IMR-90 (cell line): ENCODE measurements around the gene SLC35A4. TPM values are rescaled to one million over a fixed set of nuclear protein-coding genes. Genes with fewer than 3 reads are reported as not detected.
A peak's percentile ranks its signal among the peaks of the same experiment; 100 is the strongest.

Experiments
- ATAC-seq: fragments of 200-7000 bp; cut with Tn5 transposase; 2 replicates; pipeline ENCODE4 v1.9.1; 2020; ENCODE audit warnings: low read depth, mild to moderate bottlenecking, moderate library complexity
- BruUV-seq: library from RNA; stranded (reverse); fragments of 400-500 nt; replicated peaks from 2 replicates; lab custom pipeline; 2021; lab: Mats Ljungman, UMichigan
- CTCF ChIA-PET: fragments of 300-600 bp; formaldehyde crosslinking; extraction: SDS; loops from one replicate; lab custom pipeline; 2021; ENCODE audit warnings: antibody characterized with exemption; lab: Yijun Ruan, JAX
- POLR2A ChIA-PET: fragments of 300-600 bp; sonication (Branson Sonifier 250); formaldehyde crosslinking; loops from one replicate; lab custom pipeline; 2022; ENCODE audit warnings: antibody characterized with exemption; ENCODE audit not compliant: unreplicated experiment; lab: Charles Lee
- DNase-seq: peaks from one replicate; pipeline ENCODE4 v3.0.0; 2013
- H2AFZ ChIP-seq: replicated peaks from 2 replicates; pipeline ENCODE3; 2013; ENCODE audit warnings: low read length, mild to moderate bottlenecking; ENCODE audit not compliant: poor library complexity
- H2AK5ac ChIP-seq: 2 replicates; pipeline ENCODE4 v1.6.1; 2013; ENCODE audit warnings: low read depth, low read length, inconsistent platforms
- H2AK9ac ChIP-seq: replicated peaks from 2 replicates; pipeline ENCODE3; 2013; ENCODE audit warnings: mild to moderate bottlenecking, low read depth, low read length, moderate library complexity; ENCODE audit not compliant: poor library complexity
- H2BK120ac ChIP-seq: 2 replicates; pipeline ENCODE4 v1.6.1; 2013; ENCODE audit warnings: low read depth, low read length, inconsistent platforms
- H2BK15ac ChIP-seq: 3 replicates; pipeline ENCODE4 v1.6.1; 2013; ENCODE audit warnings: low read depth, low read length, inconsistent platforms
- H2BK20ac ChIP-seq: 2 replicates; pipeline ENCODE4 v1.6.1; 2013; ENCODE audit warnings: low read depth, mild to moderate bottlenecking, inconsistent platforms, low read length, moderate library complexity
- H2BK5ac ChIP-seq: 2 replicates; pipeline ENCODE4 v1.6.1; 2013; ENCODE audit warnings: mild to moderate bottlenecking, low read depth, low read length, inconsistent platforms; ENCODE audit not compliant: poor library complexity, severe bottlenecking
- H3K14ac ChIP-seq: replicated peaks from 2 replicates; pipeline ENCODE4 v1.6.1; 2013; ENCODE audit warnings: low read depth, low read length, inconsistent platforms
- H3K18ac ChIP-seq: 2 replicates; pipeline ENCODE4 v1.6.1; 2013; ENCODE audit warnings: low read depth, low read length, control low read depth
- H3K23ac ChIP-seq: 2 replicates; pipeline ENCODE4 v1.6.1; 2013; ENCODE audit warnings: low read depth, low read length, inconsistent platforms
- H3K27ac ChIP-seq: 2 replicates; pipeline ENCODE4 v1.5.1; 2013; ENCODE audit warnings: mild to moderate bottlenecking, control low read depth, low read length; ENCODE audit not compliant: insufficient read depth
- H3K27me3 ChIP-seq: 2 replicates; pipeline ENCODE4 v1.6.1; 2013; ENCODE audit warnings: low read length; ENCODE audit not compliant: control insufficient read depth, insufficient read depth
- H3K36me3 ChIP-seq: 2 replicates; pipeline ENCODE4 v1.6.1; 2013; ENCODE audit warnings: low read length, mixed read lengths; ENCODE audit not compliant: control insufficient read depth, insufficient read depth
- H3K4ac ChIP-seq: 2 replicates; pipeline ENCODE4 v1.6.1; 2013; ENCODE audit warnings: low read depth, low read length, inconsistent platforms
- H3K4me1 ChIP-seq: 2 replicates; pipeline ENCODE4 v1.6.1; 2013; ENCODE audit warnings: low read length, mixed read lengths; ENCODE audit not compliant: control insufficient read depth, insufficient read depth
- H3K4me2 ChIP-seq: 2 replicates; pipeline ENCODE4 v1.6.1; 2013; ENCODE audit warnings: low read depth, mild to moderate bottlenecking, control low read depth, low read length, moderate library complexity
- H3K4me3 ChIP-seq: 2 replicates; pipeline ENCODE4 v1.5.1; 2013; ENCODE audit warnings: low read depth, mild to moderate bottlenecking, control low read depth, low read length, moderate library complexity; ENCODE audit not compliant: insufficient read depth
- H3K56ac ChIP-seq: 2 replicates; pipeline ENCODE4 v1.6.1; 2013; ENCODE audit warnings: low read length, inconsistent platforms; ENCODE audit not compliant: insufficient read depth; ENCODE audit errors: extremely low read depth
- H3K79me1 ChIP-seq, 2 experiments: 2 replicates each; pipeline ENCODE4 v1.6.1; 2013; ENCODE audit warnings: low read length in 2 of 2, inconsistent platforms in 1 of 2, low read depth in 1 of 2
- H3K9ac ChIP-seq: 2 replicates; pipeline ENCODE4 v1.6.1; 2013; ENCODE audit warnings: low read depth, low read length, control low read depth
- H3K9me1 ChIP-seq: 2 replicates; pipeline ENCODE4 v1.6.1; 2013; ENCODE audit warnings: low read length, inconsistent platforms; ENCODE audit not compliant: insufficient read depth
- H3K9me3 ChIP-seq: 2 replicates; pipeline ENCODE4 v1.6.1; 2013; ENCODE audit warnings: low read length; ENCODE audit not compliant: control insufficient read depth, insufficient read depth
- H4K20me1 ChIP-seq: 2 replicates; pipeline ENCODE4 v1.6.1; 2013; ENCODE audit warnings: low read length, inconsistent platforms; ENCODE audit not compliant: insufficient read depth
- H4K5ac ChIP-seq: 2 replicates; pipeline ENCODE4 v1.6.1; 2013; ENCODE audit warnings: mild to moderate bottlenecking, low read depth, low read length, control low read depth
- H4K8ac ChIP-seq, 2 experiments: 2 replicates each; pipeline ENCODE4 v1.6.1; 2013; ENCODE audit warnings: low read depth in 2 of 2, low read length in 2 of 2, control low read depth in 1 of 2, inconsistent platforms in 1 of 2
- H4K91ac ChIP-seq: 2 replicates; pipeline ENCODE4 v1.6.1; 2013; ENCODE audit warnings: low read depth, low read length, inconsistent platforms; ENCODE audit not compliant: insufficient read depth
- CEBPB ChIP-seq: IDR thresholded peaks from 2 replicates; pipeline ENCODE4 v1.6.1; 2012; ENCODE audit warnings: low read depth, low read length, improper control_type of control experiment
- MXI1 ChIP-seq: IDR thresholded peaks from 2 replicates; pipeline ENCODE4 v1.6.1; 2012; ENCODE audit warnings: low read depth, mild to moderate bottlenecking, low read length, moderate library complexity, borderline replicate concordance
- NFE2L2 ChIP-seq: fragments of 150-350 bp; IDR thresholded peaks from 2 replicates; pipeline ENCODE4 v1.6.1; 2016; ENCODE audit warnings: low read depth, mild to moderate bottlenecking, low read length
- RCOR1 ChIP-seq: IDR thresholded peaks from 2 replicates; pipeline ENCODE4 v1.6.1; 2012; ENCODE audit warnings: mild to moderate bottlenecking, low read length, improper control_type of control experiment; ENCODE audit not compliant: insufficient replicate concordance
- WGBS, 2 experiments: methylation state at CpG; one replicate each; pipeline versions ENCODE4 v1.1.5 to v1.1.7; 2013; ENCODE audit warnings: missing lambda C conversion rate in 2 of 2; ENCODE audit not compliant: insufficient read length in 1 of 2; ENCODE audit errors: extremely low coverage in 2 of 2; 5-methylcytosine and 5-hydroxymethylcytosine counted together
- dilution Hi-C: fragments of 300-500 bp; cut with HindIII; formaldehyde crosslinking; loops from one replicate; pipeline ENCODE4 v1.14.3; 2018; ENCODE audit warnings: low sequenced_read_pairs; ENCODE audit not compliant: unreplicated experiment
- in situ Hi-C: fragments of 300-500 bp; cut with MboI; formaldehyde crosslinking; loops from 3 replicates; pipeline ENCODE4 v1.14.3; 2019; ENCODE audit warnings: low sequenced_read_pairs, inconsistent platforms, mixed read lengths
- intact Hi-C: fragments of 100-400 bp; cut with micrococcal nuclease; formaldehyde crosslinking; loops from 2 replicates; pipeline ENCODE4 v1.10.0; 2022
- polyA plus RNA-seq, 3 experiments: library from polyadenylated mRNA; depleted of rRNA; stranded (reverse); fragments of >200 nt; gene quantifications; 2 replicates each; pipeline ENCODE4 v1.2.3, GENCODE V29; 2012; ENCODE audit warnings: low replicate concordance in 1 of 3
- total RNA-seq: library from RNA; depleted of rRNA; stranded (reverse); fragments of >200 nt; gene quantifications from 2 replicates; pipeline ENCODE4 v1.2.3, GENCODE V29; 2012

SLC35A4 gene
- total and polyA plus RNA-seq, 2 of the 4 experiments (the other 2 are of a cell fraction) = 19.2 to 66.4 TPM

DNA sequence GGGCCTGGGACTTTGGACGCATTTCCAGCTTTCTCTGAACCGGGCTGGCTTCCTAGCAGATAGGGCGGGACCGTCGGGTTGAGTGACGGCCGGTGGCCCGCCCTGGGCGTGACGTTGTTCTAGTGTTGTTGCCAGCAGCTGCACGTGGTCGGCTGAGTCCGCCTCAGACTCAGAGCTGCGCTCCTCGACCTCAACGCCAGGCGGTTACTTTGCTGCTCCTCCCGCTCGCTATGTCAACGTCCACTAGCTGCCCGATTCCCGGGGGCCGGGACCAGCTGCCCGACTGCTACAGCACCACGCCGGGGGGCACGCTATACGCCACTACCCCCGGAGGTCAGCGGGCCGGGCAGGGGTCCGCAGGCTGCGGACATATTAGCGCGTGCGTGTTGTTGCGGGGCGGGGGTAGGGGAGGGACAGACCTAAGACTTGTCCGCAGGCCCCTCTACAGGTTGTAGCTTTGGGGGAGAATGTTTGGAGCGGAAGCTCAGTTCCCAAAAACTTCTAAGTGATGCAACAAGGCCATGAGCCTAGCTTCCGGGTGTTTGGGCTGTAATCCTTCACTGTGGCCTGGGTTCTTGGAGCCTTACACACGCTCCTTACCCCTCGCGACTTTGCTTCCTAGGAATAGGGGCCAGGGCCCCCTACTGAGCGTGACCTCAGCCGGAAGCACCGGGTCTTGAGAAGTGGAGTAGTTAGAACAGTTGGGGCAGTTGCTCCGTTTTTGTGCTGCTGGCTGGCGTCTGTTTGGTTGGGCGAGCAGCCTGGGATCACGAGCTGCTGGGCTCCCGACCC, 16.9 kb upstream of the SLC35A4 start, which contains the start of gene EIF4EBP3 (continued):
- peak; percentile 58; the same call in 1 of the 2 replicates for TF ChIP-seq CEBPB
- no peak for TF ChIP-seq NFE2L2
- peak; percentile 97; the same call in 1 of the 2 replicates for TF ChIP-seq MXI1

DNA sequence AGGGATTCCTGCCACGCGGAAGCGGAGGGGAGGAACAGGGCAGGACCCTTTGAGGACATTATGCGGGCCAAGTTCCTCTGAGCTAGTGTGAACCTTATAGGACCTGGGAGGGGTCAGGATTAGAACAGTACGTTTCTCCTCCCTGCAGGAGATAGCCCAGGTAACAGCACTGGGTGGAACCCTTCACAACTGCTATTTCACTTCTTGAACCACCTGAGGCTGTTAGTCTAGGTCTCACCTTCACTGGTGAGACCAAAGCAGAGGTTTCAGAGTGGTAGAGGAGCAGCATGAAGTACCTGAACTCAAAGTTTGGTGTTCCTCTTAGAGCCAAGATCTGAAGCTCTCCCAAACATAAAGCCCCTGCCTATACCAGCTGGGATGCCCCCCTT, 16.3 kb upstream of the SLC35A4 start:
- H3K27me3 ChIP-seq = no peaks in the 10 kb centered on the region
- dilution Hi-C loops = no loop called here
- 0 out of 2 replicates have a peak overlapping the region, but pooled peaks have one; percentile 1 for H3K14ac ChIP-seq
- peak overlapping the region; percentile 13 for H2AK9ac ChIP-seq
- H4K91ac ChIP-seq = no peak overlapping the region
- no peak overlapping the region for H2BK5ac ChIP-seq
- H2BK15ac ChIP-seq = no peak overlapping the region
- 0 out of 2 replicates have a peak, but pooled peaks cover 3% of the 10 kb centered on the region for H3K9me1 ChIP-seq
- intact Hi-C loops = no loop called here
- ATAC-seq (no peak), DNase-seq (no peak)
- no peak for TF ChIP-seq RCOR1
- H3K23ac ChIP-seq = no peak overlapping the region; the same call in 1 of the 2 replicates
- no peak overlapping the region for H3K56ac ChIP-seq
- WGBS, 2 experiments = no CpG with 5 or more reads among the region's 5 CpGs
- H2BK120ac ChIP-seq = no peak overlapping the region
- H3K9ac ChIP-seq = 0 out of 2 replicates have a peak overlapping the region, but pooled peaks have one; percentile 9
- CTCF ChIA-PET = interaction anchor here (0.8 to 2.1 kb wide), 4 partner anchors 13 to 98 kb away, joined by 3 to 8 read pairs (median 4); partner anchors contain the start of gene CD14
- H2AFZ ChIP-seq = no peak overlapping the region
- POLR2A ChIA-PET = no interaction called here
- H3K4ac ChIP-seq = no peak overlapping the region
- in situ Hi-C loops = no loop called here
- H3K79me1 ChIP-seq = peaks cover 7 to 58% of the 10 kb centered on the region in 2 experiments; a peak in 3 of 4 replicates
- H3K4me2 ChIP-seq = no peak overlapping the region; the same call in 1 of the 2 replicates
- peaks cover 26% of the 10 kb centered on the region for H4K20me1 ChIP-seq
- H3K9me3 ChIP-seq = no peaks in the 10 kb centered on the region
- peaks cover 14% of the 10 kb centered on the region for H3K4me1 ChIP-seq
- H2BK20ac ChIP-seq = no peak overlapping the region
- H2AK5ac ChIP-seq = no peak overlapping the region
- peak overlapping the region in 1 of 2 experiments; percentile 9; a peak in 1 of 4 replicates for H4K8ac ChIP-seq
- no peak overlapping the region for H4K5ac ChIP-seq
- peak overlapping the region; percentile 3; the same call in 1 of the 2 replicates for H3K27ac ChIP-seq
- peaks cover 30% of the 10 kb centered on the region for H3K36me3 ChIP-seq
- H3K4me3 ChIP-seq = no peak overlapping the region
- BruUV-seq = no TSS peak
- no peak overlapping the region for H3K18ac ChIP-seq
